GM20431 (cell line): ENCODE measurements around the gene C7.
"Not testable (repeated sequence)": the region's sequence is repeated elsewhere in the genome, so short reads cannot be mapped to it uniquely, and the experiment has no call there.

Experiments used
- in situ Hi-C: fragments of 300-500 bp; cut with MseI, MboI; formaldehyde crosslinking; loops from one replicate; pipeline ENCODE4 v1.15.0; 2020; ENCODE audit warnings: low sequenced_read_pairs; ENCODE audit not compliant: unreplicated experiment

Gene C7

GRCh38 chr5:40909264-40909663, at the start of gene C7:
Gene C7, plus strand, starts transcription at chr5:40909497. Its CDS starts 114 bp downstream, at chr5:40909611.
- in situ Hi-C loops: no loop called here

GRCh38 chr5:40860711-40861110, 48.6 kb upstream of the C7 start:
- in situ Hi-C loops: no loop called here

DNA sequence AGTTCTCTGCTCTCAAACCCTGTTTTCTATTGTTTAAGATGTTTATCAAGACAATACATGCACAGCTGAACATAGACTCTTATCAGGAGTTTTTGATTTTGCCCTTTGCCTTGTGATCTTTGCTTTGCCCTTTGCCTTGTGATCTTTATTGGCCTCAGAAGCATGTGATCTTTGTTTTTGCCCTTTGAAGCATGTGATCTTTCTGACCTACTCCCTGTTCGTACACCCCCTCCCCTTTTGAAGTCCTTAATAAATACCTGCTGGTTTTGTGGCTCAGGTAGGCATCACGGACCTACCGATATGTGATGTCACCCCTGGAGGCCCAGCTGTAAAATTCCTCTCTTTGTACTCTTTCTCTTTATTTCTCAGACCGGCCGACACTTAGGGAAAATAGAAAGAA, 44.3 kb upstream of the C7 start:
- in situ Hi-C loops: not testable (repeated sequence)

DNA sequence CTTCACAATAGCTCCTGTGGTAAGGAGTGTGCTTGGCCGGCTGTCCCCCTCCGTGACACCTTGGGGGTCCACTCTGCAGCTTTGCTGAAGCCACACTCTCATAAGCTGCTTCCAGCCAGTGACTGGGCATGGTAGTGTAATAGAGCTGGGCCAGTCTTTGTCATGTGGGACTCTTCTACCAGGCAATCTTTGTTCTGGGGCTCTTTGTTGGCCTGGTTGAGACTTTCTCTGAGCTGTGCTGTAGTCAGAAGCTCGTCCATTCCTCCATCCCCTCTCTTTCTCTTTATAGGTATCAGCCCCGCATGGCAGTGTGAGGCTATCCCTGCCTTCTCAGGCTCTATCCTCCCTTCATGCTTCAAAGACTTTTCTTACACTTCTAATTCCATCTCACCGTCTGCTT, 42.5 kb upstream of the C7 start:
- in situ Hi-C loops: no loop called here

DNA sequence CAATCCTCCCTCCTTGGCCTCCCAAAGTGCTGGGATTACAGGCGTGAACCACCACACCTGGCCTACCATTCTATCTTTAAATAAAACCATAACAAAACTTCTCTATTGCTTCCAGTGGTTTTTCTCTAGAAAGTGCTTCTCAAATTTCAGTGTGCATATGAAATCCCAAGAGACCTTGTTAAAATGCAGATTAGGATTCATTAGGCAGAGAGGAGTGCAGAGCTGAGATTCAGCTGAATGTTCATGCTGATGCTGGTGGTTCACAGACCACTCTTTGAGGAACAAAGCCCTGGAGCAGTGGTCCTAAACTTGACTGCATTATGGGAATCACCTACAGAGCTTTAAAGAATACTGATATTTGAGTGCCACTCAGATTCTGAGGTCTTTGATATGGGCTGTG, 39.9 kb upstream of the C7 start:
- in situ Hi-C loops: no loop called here

DNA sequence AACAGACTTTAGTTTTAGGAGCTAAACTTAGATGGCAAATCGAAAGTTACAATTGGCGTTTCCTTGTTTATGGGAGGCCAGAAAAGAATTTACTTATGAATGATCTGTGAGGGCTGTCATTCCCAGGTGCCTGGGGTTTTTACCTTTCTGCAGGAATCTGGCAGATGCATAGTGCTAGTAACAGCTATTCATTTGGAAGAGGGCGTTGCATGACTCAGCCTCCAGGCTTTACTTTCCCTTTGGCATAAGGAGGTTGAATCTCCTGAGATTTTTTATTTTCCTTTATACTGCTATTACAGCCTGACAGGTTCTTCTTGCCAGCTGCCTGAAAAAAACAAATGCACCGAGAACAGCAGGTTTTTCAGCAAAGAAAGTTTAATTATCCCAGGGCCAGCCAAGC, 38.1 kb upstream of the C7 start:
- in situ Hi-C loops: no loop called here

GRCh38 chr5:40872253-40872652, 37.0 kb upstream of the C7 start:
- in situ Hi-C loops: not testable (repeated sequence)

DNA sequence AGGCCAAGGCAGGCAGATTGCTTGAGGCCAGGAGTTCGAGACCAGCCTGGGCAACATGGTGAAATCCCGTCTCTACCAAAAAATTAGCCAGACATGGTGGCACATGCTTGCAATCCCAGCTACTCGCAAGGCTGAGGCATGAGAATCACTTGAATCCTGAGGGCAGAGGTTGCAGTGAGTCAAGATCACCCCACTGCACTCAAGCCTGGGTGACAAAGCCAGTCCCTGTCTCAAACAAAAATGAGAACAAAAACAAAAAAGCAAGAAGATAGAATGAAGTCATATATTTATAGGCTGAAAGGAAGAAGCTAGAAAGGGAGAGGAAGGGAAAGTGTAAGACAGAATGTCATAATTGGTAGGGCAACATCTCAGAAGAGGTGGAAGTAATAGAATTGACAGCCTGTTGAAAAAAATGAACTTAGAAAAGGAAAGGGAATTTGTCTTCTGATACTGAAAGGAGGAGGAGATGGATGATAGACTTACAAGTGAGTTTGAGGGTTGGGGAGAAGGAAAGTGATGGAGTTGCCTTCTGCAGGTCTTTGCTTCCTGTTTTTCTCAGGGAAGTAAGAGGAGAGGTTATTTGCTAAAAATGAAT, 35.9 kb upstream of the C7 start:
- in situ Hi-C loops: no loop called here

- in situ Hi-C loops: no loop called here
Measured at GRCh38 chr5:40875958-40876357, 33.3 kb upstream of the C7 start.

DNA sequence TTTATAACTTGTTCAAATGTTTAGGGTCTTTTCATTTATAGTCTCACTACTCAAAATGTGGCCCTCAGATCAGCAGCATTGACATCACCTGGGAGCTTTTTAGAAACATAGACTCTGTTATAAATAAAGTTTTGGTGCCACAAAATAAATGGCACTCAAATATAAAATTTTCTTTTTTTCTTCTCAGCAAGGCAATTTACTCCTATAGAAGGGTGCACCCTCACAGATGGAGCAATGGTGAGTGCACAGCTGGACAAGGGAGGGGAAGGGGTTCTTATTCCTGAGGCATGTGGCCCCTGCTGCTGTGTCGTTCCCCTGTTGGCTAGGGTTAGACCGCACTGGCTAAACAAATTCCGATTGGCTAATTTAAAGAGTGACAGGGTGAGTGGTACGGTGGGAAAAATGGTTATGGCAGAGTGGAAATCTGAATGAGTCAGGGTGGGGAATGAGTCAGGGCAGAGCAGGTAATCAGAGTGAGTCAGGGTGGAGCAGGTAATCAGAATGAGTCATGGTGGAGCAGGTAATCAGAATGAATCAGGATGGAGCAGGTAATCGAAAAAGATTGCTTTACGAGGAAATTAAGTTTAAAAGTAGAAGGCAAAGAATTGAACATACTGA, 31.8 kb upstream of the C7 start:
- in situ Hi-C loops: no loop called here

- in situ Hi-C loops: no loop called here
Measured at GRCh38 chr5:40879163-40879942, 29.9 kb upstream of the C7 start.

GRCh38 chr5:40882291-40882690, 27.0 kb upstream of the C7 start:
- in situ Hi-C loops: no loop called here

- in situ Hi-C loops: not testable (repeated sequence)
Measured at GRCh38 chr5:40883051-40883450, 26.2 kb upstream of the C7 start.

DNA sequence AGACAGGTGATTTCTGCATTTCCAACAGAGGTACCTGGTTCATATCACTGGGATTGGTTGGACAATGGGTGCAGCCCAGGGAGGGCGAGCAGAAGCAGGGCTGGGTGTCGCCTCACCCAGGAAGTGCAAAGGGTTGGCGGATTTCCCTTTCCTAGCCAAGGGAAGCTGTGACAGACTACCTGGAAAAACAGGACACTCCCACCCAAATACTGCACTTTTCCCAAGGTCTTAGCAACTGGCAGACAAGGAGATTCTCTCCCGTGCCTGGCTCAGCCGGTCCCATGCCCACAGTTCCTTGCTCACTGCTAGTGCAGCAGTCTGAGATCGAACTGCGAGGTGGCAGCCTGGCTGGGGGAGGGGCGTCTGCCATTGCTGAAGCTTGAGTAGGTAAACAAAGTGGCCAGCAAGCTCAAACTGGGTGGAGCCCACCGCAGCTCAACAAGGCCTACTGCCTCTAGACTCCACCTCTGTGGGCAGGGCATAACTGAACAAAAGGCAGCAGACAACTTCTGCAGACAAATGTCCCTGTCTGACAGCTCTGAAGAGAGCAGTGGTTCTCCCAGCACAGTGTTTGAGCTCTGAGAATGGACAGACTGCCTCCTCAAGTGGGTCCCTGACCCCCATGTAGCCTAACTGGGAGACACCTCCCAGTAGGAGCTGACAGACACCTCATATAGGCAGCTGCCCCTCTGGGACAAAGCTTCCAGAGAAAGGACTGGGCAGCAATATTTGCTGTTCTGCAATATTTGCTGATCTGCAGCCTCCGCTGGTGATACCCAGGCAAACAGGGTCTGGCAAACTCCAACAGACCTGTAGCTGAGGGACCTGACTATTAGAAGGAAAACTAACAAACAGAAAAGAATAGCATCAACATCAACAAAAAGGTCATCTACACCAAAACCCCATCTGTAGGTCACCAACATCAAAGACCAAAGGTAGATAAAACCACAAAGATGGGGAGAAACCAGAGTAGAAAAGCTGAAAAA, 13.6 kb upstream of the C7 start:
- in situ Hi-C loops: not testable (repeated sequence)

- in situ Hi-C loops: no loop called here
Measured at GRCh38 chr5:40904205-40904993, 4.9 kb upstream of the C7 start.

GRCh38 chr5:40904994-40905306, 4.3 kb upstream of the C7 start:
- in situ Hi-C loops: no loop called here

DNA sequence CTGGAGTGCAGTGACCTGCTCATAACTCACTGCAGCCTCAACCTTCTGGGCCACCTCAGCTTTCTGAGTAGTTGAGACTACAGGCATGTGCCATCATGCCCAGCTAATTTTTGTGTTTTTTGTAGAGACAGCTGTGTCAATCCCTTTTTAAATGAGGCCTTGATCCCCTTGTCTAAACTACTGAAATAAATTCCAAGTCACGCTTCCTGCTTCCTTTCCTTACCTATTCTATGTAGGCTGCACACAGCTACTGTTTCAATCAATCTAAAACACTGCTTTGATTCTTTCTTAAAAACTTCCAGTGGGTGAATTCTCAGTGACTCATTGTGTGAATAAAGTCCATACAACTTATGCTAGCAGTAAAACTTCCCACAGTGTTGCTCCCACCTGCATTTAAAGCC, 2.9 kb upstream of the C7 start:
- in situ Hi-C loops: no loop called here

DNA sequence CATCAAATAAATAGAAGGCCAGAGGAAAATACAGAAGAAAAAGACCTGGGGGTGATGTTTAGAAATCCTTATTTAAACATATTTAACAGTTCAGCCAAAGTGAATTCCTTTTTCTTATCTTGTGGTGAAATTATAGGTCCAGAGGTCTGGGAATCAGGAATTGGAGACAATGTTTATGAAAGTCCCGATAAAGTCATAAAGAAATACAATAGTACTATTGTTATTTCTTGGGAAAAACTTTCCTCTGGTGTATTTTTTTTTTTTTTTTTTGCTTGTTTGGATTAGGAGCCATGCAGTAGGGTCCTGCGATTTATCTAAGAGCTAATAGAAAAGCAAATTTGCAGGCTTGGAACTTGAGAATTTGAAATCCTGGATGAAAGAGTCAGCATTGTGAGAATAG, 426 bp downstream of the C7 start:
- in situ Hi-C loops: no loop called here

- in situ Hi-C loops: no loop called here
Measured at GRCh38 chr5:40911266-40911665, 2.0 kb downstream of the C7 start.

DNA sequence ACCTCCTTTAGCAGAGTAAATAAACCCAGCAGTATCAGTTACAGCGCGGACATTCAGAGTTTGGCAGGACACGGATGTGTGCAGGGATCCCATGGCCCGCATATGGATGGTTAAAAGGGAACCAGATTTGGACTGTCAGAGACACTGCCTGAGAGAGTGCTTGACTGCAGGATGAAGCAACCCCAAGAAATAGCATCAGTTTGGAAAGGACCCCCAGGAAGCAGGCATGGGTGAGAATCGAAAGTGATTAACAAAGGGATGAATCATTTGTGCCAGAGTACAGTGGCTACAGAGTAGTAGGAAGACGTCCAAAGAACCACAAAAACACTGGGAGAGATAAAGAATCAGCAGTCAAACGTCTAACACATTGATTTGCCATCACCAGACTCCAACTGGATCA, 5.5 kb downstream of the C7 start:
- in situ Hi-C loops: no loop called here
